IPS-NIHi11 (cell line): ENCODE measurements around the gene SLC4A1AP.

Source experiments
- DNase-seq: peaks from one replicate; pipeline ENCODE4 v3.0.0; 2012; ENCODE audit warnings: mixed read lengths, low spot score

Gene SLC4A1AP

DNA sequence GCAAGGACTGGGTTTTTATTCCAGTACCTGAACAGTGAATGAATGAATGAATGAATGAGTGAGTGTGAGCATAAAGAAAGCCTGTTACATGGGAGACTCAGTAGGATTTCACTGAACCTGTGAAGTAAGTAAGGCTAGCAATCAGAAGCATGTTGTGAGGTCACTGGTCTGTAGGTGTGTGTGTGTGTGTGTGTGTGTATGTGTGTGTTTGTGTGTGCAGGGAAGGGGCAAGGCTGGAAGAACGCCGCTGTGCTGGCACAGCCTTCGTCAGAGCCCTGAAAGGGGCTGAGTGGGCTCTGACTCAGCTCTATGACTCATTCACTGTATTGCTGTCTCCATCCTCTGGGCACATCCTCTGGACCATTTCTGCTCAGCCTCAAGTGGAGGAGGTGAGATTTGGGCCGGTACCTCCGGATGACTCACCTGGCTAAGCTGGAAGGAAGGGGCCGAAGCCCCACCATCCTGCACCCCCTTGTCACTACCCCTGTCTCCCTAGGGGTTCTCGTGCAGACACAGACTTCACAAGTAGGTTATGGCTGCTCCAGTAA lies 56.4 kb downstream of the SLC4A1AP start:
- no peak for DNase-seq

DNA sequence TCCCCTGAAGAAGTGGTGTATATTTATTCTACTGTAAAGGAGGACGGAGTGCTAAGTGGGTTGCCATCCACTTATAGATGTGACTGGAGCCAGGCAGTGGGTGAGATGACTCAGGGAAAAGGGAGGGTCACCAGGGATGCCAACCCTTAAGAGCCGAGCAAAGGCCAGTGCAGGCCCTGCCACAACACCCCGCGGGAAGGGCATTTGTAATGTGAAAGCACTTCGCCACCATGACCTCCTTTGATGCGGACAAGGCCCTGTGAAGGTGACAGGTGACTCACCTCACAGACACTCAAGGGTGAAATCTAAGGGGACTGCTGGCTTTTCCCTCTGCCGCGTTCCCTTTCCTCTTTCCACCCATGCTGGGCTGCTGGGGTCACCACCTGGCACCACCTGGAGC lies 57.6 kb downstream of the SLC4A1AP start:
- DNase-seq, result no peak

GRCh38 chr2:27721884-27722485 lies 58.3 kb downstream of the SLC4A1AP start:
- DNase-seq, result no peak

- peak; percentile 77 for DNase-seq
Observed at GRCh38 chr2:27723372-27724144, 59.9 kb downstream of the SLC4A1AP start.

GRCh38 chr2:27724191-27724590 lies 60.5 kb downstream of the SLC4A1AP start:
- DNase-seq, result no peak

DNA sequence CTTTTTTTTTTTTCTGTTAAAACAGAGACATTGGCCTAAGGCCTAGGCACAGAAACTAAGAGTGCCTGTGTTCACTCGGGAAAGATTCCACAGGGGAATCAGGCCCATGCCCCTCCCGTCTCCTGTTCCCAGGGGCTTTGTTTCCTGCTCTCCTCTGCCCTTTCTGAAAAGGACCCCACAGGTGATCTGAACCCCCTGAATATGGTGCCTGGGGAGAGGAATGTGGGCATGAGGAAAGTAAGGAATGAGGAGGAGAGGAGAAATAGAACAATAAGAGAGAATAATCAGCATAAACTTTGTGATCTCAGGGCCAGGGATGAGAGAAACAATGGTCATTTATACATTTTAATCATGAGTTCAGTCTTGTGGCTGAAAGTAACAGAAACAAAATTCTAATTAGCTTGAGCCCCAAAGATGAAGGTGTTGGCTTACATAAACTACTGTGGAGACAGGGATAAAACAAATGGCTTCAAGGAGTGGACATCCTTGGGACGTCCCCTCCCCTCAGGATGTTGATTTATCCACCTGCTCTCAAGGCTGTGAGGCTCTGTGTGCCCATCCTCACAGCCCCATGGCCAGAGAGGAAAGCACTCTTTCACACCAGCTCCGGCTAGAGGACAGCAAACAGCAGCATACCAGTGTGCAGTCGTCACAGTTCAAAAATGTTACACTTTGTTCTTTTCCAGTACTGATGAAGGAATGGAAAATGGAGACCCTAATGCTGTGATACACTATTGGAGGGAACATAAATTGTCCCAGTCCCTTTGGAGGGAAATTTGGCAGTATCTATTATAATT lies 61.4 kb downstream of the SLC4A1AP start:
- DNase-seq, result no peak

- DNase-seq, result no peak
Observed at GRCh38 chr2:27727257-27727656, 63.6 kb downstream of the SLC4A1AP start.

- DNase-seq, result no peak
Observed at GRCh38 chr2:27728081-27728858, 64.6 kb downstream of the SLC4A1AP start.

GRCh38 chr2:27729198-27729597 lies 65.5 kb downstream of the SLC4A1AP start:
- no peak for DNase-seq

DNA sequence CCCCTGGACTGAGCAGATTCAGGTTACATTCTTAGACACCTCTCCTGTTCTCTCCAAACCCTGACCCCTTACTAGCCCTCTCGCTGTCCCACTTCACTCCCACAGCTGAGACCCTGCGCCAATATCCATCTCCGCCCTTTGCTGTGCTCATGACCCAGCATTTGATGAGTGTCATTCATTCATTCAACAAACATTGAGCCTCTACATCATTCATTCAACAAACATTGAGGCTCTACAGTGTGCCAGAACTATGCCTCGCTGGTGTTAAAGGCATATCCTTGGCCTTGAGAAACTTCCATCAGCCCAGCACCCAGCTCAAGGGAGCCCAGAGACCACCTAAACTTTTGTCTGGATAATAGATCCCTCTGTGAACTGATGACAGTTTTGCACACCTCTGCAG lies 65.9 kb downstream of the SLC4A1AP start:
- no peak for DNase-seq

- DNase-seq, result no peak
Observed at GRCh38 chr2:27730261-27730662, 66.6 kb downstream of the SLC4A1AP start.

GRCh38 chr2:27730980-27731691 lies 67.4 kb downstream of the SLC4A1AP start:
- DNase-seq, result no peak

DNA sequence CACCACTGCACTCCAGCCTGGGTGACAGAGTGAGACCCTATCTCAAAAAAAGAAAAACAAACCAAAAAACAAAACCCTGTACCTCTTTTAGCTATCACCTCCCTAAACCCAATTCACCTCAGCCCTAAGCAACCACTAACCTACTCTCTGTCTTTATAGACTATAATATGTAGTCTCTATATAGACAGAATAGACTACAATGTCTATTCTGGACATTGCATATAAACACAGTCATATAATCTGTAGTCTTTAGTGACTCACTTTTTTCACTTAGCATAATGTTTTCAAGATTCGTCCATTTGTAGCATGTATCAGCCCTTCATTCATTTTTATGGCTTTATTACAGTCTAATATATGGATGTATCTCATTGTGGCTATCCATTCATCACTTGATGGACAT lies 70.6 kb downstream of the SLC4A1AP start:
- no peak for DNase-seq

DNA sequence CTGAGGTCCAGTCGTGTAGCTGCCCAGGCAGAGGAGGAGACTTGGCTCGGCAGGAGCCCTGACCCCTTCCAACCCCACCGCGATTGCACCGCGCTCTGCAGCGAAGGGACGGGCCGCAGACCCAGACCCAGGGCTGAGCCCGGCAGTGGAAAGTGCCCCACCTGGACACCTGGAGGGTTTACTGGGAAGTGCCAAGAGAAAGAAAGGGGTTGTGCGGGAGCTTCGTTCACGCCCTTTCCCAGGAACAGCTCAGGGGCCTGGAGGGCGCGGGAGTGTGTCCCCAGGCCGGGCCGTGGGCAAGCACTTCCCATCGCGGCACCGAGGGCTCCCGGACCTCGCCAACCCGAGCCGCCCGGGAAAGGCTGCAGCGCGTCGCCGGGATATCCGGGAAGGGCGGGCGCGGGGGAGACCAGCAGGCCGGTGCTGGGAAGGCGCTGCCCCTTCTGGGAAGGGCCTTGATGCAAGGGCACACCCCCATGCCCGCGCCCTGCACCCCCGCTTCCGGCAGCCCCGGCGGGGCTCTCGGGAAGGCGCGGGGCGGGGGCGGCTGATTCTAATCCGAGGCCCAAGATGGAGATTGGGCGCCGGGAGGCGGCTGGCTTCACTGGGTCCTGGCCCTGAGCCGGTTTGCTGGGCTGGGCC lies 71.7 kb downstream of the SLC4A1AP start:
- DNase-seq, result peak; percentile 92

GRCh38 chr2:27736031-27736889 lies 72.6 kb downstream of the SLC4A1AP start:
- DNase-seq, result no peak

- no peak for DNase-seq
Observed at GRCh38 chr2:27736890-27737204, 73.2 kb downstream of the SLC4A1AP start.

DNA sequence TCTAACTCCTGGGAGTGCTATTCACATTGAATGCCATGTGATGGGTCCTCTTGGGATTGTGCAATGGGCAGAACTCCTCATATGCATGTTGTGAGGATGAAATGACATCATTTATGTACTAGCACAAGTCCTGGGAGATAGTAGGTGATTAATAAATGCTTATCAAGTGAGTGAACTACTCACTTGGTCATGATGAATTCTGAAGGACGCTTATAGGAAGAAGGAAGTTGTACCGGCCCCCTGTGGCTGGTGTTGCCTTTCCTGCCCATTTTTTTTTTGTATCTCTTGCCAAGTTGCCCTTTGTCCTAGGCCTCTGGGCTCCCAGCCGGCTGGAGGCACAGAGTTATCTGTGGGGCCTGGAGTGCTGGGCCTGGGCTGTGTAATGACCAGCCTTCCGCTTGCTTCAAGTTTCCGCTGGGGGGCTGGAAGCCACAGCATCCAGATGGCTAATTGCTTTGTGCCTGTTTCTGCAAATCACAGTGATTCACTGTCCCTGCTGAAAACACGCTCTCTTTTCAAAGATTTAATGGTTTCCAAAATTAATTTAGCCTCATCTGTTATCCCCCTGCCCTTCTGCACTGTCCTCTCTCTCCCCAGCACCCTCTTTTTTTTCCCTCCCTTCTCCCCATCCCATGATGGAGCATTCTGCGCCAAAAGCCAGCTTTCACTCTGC lies 74.1 kb downstream of the SLC4A1AP start:
- no peak for DNase-seq

GRCh38 chr2:27738349-27739057 lies 74.8 kb downstream of the SLC4A1AP start:
- DNase-seq, result no peak

GRCh38 chr2:27739058-27739373 lies 75.3 kb downstream of the SLC4A1AP start:
- DNase-seq, result no peak
